ENCODE data around the gene ADGRL1.
A peak's percentile ranks its signal among the peaks of the same experiment; 100 is the strongest.
"Not testable (repeated sequence)": the region's sequence is repeated elsewhere in the genome, so short reads cannot be mapped to it uniquely, and the experiment has no call there.

Gene ADGRL1

GRCh38 chr19:14205452-14206287, at the start of gene ADGRL1:
TSS of gene ADGRL1 (minus strand) at chr19:14206169. CDS start at chr19:14183602, 22,567 bp downstream.
- DNase-seq (ENCODE audit: low read depth), result not testable (repeated sequence)

- DNase-seq (ENCODE audit: low read depth), result not testable (repeated sequence)
These were observed 49.3 kb upstream of the ADGRL1 start for GRCh38 chr19:14255316-14255715.

- DNase-seq (ENCODE audit: low read depth), result peak; percentile 45
These were observed 48.0 kb upstream of the ADGRL1 start for GRCh38 chr19:14253822-14254599.

- DNase-seq (ENCODE audit: low read depth), result not testable (repeated sequence)
These were observed 46.2 kb upstream of the ADGRL1 start for GRCh38 chr19:14252136-14252535.

- no peak for DNase-seq (ENCODE audit: low read depth)
These were observed 44.9 kb upstream of the ADGRL1 start for GRCh38 chr19:14250870-14251269.

- not testable (repeated sequence) for DNase-seq (ENCODE audit: low read depth)
These were observed 44.3 kb upstream of the ADGRL1 start for GRCh38 chr19:14250315-14250714.

- DNase-seq (ENCODE audit: low read depth), result not testable (repeated sequence)
These were observed 43.9 kb upstream of the ADGRL1 start for GRCh38 chr19:14249891-14250290.

GRCh38 chr19:14249012-14249754, 43.2 kb upstream of the ADGRL1 start:
- not testable (repeated sequence) for DNase-seq (ENCODE audit: low read depth)

GRCh38 chr19:14248578-14249011, 42.6 kb upstream of the ADGRL1 start:
- peak; percentile 14 for DNase-seq (ENCODE audit: low read depth)

GRCh38 chr19:14247548-14248471, 41.8 kb upstream of the ADGRL1 start:
- not testable (repeated sequence) for DNase-seq (ENCODE audit: low read depth)

GRCh38 chr19:14247205-14247547, 41.2 kb upstream of the ADGRL1 start:
- DNase-seq (ENCODE audit: low read depth), result not testable (repeated sequence)

GRCh38 chr19:14244393-14244792, 38.4 kb upstream of the ADGRL1 start:
- DNase-seq (ENCODE audit: low read depth), result not testable (repeated sequence)

- not testable (repeated sequence) for DNase-seq (ENCODE audit: low read depth)
These were observed 37.7 kb upstream of the ADGRL1 start for GRCh38 chr19:14243718-14244117.

GRCh38 chr19:14237014-14237941, 31.3 kb upstream of the ADGRL1 start:
- no peak for DNase-seq (ENCODE audit: low read depth)

- DNase-seq (ENCODE audit: low read depth), result not testable (repeated sequence)
These were observed 27.0 kb upstream of the ADGRL1 start for GRCh38 chr19:14232945-14233344.

GRCh38 chr19:14228446-14229071, 22.6 kb upstream of the ADGRL1 start:
- DNase-seq (ENCODE audit: low read depth), result peak; percentile 67

- not testable (repeated sequence) for DNase-seq (ENCODE audit: low read depth)
These were observed 20.5 kb upstream of the ADGRL1 start for GRCh38 chr19:14226498-14226897.

GRCh38 chr19:14222886-14223285, 16.9 kb upstream of the ADGRL1 start:
- DNase-seq (ENCODE audit: low read depth), result no peak

GRCh38 chr19:14221345-14221744, 15.4 kb upstream of the ADGRL1 start:
- DNase-seq (ENCODE audit: low read depth), result peak; percentile 24
